HG03571 (cell line): ENCODE data around the gene IGSF6.

ENCODE experiments used
- ATAC-seq: cut with Tn5 transposase; IDR thresholded peaks from one replicate; pipeline ENCODE4 v1.9.1; 2021; ENCODE audit not compliant: unreplicated experiment

IGSF6 gene

GRCh38 chr16:21603928-21604327, 48.5 kb downstream of the IGSF6 start:
- ATAC-seq, result no peak

DNA sequence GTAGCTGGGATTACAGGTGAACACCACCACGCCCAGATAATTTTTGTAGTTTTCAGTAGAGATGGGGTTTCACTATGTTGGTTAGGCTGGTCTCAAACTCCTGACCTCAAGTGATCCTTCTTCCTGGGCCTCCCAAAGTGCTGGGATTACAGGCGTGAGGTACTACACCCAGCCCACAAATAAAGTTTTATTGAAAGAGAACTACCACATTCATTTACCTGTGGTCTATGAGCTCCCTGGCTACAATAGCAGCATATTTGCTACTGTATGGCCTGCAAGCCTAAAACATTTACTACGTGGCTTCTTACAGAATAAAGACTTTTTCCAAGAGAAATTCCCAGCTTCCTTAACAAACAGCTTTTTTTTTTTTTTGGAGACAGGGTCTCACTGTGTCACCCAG, 49.6 kb downstream of the IGSF6 start:
- no peak for ATAC-seq

DNA sequence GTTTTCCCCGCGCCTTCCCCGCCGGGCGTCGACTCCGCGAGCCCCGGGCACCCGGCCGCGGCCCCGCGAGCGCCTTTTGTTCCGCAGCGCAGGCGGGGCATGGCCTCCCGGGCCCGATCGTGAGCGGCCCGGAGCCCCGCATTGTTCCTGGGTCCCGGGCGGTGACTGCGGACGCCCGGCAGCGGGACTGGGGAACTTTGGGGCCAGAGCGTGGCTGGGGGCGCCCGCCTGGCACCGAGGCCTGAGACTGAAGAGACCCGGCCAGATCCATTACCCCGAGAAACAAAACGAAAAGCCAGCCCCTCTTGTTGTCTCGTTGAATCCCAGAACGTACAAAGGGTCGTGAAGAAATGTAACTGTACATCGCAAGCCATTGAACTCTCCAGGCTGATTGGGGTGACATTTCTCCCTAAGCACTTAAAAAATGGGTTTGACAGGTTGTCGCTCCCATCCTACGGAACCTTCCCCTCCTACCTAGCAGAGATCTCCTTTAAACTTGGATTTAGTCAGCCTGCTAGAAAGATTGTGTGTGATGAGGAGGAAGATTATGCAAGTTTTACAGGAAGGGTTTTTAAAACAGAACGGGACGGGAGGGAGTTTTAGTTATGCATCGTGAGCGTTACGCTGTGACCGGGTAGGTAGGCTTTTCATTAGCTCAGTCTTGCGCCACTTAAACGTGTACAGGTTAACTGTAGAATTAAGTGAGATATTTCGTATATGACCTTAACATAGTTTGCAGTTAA, 52.2 kb downstream of the IGSF6 start:
- ATAC-seq, result peak; percentile 25

- ATAC-seq, result peak; percentile 83
Measured at GRCh38 chr16:21599122-21600030, 53.0 kb downstream of the IGSF6 start, which contains the start of gene METTL9. METTL9 (plus strand) TSS chr16:21599577; CDS start chr16:21599734, 157 bp downstream.

GRCh38 chr16:21598701-21599121, 53.7 kb downstream of the IGSF6 start:
- ATAC-seq, result no peak

- ATAC-seq, result no peak
Measured at GRCh38 chr16:21598206-21598605, 54.2 kb downstream of the IGSF6 start.

DNA sequence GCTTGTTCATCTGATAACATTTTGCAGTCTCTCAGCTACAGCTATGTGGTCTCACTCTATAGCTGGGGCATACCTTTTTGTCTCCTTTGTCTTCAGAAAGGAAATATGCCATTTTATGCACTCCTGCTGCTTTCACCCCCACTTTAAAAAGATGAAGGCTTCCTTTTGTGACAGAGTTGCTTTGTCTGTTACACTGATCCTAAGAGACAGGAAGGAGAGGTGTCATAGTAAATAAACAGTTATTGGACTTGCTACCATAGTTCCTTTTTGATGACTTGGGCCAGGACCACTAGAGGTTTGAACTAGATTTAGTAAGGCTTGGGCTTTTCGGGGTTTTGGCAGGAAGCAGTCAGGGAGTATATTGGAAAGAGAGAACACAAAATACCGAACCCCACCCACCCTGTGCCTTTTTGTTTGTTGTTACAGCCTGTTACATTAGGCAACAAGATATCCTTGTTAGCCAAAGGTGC, 54.8 kb downstream of the IGSF6 start:
- ATAC-seq, result no peak

DNA sequence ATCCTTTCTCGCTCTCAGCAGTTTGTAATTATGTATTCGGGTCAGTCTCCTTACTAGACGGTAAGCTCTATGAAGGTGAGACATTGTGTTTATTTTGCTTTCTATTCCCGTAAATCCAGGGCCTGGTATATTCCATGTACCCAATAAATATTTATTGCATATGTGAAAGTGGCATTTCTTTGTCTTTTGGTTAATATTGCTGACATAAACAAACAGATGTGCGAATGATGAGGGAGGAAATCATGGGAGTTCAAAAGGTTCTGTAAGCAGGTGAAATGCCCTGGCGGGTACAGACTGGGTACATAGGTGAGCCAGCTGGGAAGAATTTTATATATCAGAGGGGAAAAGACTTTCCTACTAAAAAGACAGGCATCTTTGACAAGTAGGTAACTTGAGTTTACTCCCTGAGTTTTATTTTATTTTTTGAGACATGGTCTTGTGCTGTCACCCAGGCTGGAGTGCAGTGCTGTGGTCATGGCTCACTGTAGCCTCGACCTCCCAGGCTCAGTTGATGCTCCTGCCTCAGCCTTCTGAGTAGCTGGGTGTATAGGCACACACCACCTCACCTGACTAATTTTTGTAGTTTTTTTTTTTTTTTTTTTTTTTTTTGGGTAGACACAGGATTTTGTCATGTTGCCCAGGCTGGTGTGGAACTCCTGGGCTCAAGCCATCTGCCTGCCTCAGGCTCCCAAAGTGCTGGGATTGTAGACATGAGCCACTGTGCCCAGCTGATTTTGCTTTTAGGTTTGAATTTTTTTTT, 58.7 kb downstream of the IGSF6 start:
- ATAC-seq, result no peak

GRCh38 chr16:21592191-21592590, 60.2 kb downstream of the IGSF6 start:
- ATAC-seq, result no peak

- no peak for ATAC-seq
Measured at GRCh38 chr16:21590796-21591195, 61.6 kb downstream of the IGSF6 start.

- ATAC-seq, result no peak
Measured at GRCh38 chr16:21590287-21590686, 62.1 kb downstream of the IGSF6 start.

- ATAC-seq, result no peak
Measured at GRCh38 chr16:21589551-21589950, 62.9 kb downstream of the IGSF6 start.
